Neural progenitor cell (in vitro differentiated cells): ENCODE measurements around the gene B3GNT2. TPM values are rescaled to one million over a fixed set of nuclear protein-coding genes. Genes with fewer than 3 reads are reported as not detected.

ENCODE experiments used
- DNase-seq: peaks from one replicate; pipeline ENCODE4 v3.0.0-alpha.2; 2016; ENCODE audit warnings: low spot score
- H2AFZ ChIP-seq: fragments of 200-600 bp; sonication (generic); replicated peaks from 2 replicates; pipeline ENCODE4 v1.6.1; 2016; ENCODE audit warnings: antibody characterized with exemption
- H3F3A ChIP-seq: fragments of 200-600 bp; sonication (generic); 2 replicates; pipeline ENCODE4 v1.6.1; 2016; ENCODE audit warnings: antibody characterized with exemption, low read depth
- H3K27ac ChIP-seq: fragments of 200-600 bp; sonication (generic); 2 replicates; pipeline ENCODE4 v1.5.1; 2016; ENCODE audit warnings: mild to moderate bottlenecking
- H3K27me3 ChIP-seq: fragments of 200-600 bp; sonication (generic); 2 replicates; pipeline ENCODE4 v1.6.1; 2016; ENCODE audit warnings: mild to moderate bottlenecking, moderate library complexity
- H3K36me3 ChIP-seq: fragments of 200-600 bp; sonication (generic); 2 replicates; pipeline ENCODE4 v1.5.1; 2016
- H3K4me1 ChIP-seq: fragments of 200-600 bp; sonication (generic); 2 replicates; pipeline ENCODE4 v1.6.1; 2016; ENCODE audit warnings: mixed run types
- H3K4me2 ChIP-seq: fragments of 200-600 bp; sonication (generic); 2 replicates; pipeline ENCODE4 v1.6.1; 2016
- H3K4me3 ChIP-seq: fragments of 200-600 bp; sonication (generic); 2 replicates; pipeline ENCODE4 v1.5.1; 2016
- H3K79me2 ChIP-seq: fragments of 200-600 bp; sonication (generic); 2 replicates; pipeline ENCODE4 v1.6.1; 2016; ENCODE audit warnings: low read depth
- H3K9ac ChIP-seq: fragments of 200-600 bp; sonication (generic); 2 replicates; pipeline ENCODE4 v1.6.1; 2016
- H3K9me3 ChIP-seq: fragments of 200-600 bp; sonication (generic); 2 replicates; pipeline ENCODE4 v1.5.1; 2016; ENCODE audit warnings: low read depth
- H4K20me1 ChIP-seq: fragments of 200-600 bp; sonication (generic); 2 replicates; pipeline ENCODE4 v1.6.1; 2016; ENCODE audit warnings: low read depth
- H3K27ac Mint-ChIP-seq: 3 replicates; pipeline ENCODE4 v1.8.0; 2021; ENCODE audit warnings: mixed read lengths
- H3K27me3 Mint-ChIP-seq: 2 replicates; pipeline ENCODE4 v1.8.0; 2022; ENCODE audit warnings: low read depth, mild to moderate bottlenecking, inconsistent platforms, moderate library complexity, mixed read lengths; ENCODE audit not compliant: insufficient read depth
- H3K36me3 Mint-ChIP-seq: 3 replicates; pipeline ENCODE4 v1.8.0; 2021; ENCODE audit warnings: mixed read lengths
- H3K4me1 Mint-ChIP-seq: 3 replicates; pipeline ENCODE4 v1.8.0; 2021; ENCODE audit warnings: mixed read lengths
- H3K4me3 Mint-ChIP-seq: 3 replicates; pipeline ENCODE4 v1.8.0; 2021; ENCODE audit warnings: mild to moderate bottlenecking, moderate library complexity, mixed read lengths
- H3K9me3 Mint-ChIP-seq: 3 replicates; pipeline ENCODE4 v1.8.0; 2020; ENCODE audit warnings: mixed read lengths
- CTCF ChIP-seq: fragments of 200-600 bp; sonication (generic); IDR thresholded peaks from 2 replicates; pipeline ENCODE4 v1.5.1; 2017; ENCODE audit warnings: antibody characterized with exemption, mild to moderate bottlenecking
- EZH2 ChIP-seq: fragments of 200-600 bp; sonication (generic); IDR thresholded peaks from 2 replicates; pipeline ENCODE4 v1.6.1; 2017; ENCODE audit warnings: antibody characterized with exemption, mild to moderate bottlenecking, moderate library complexity
- EZH2phosphoT487 ChIP-seq: fragments of 200-600 bp; sonication (generic); IDR thresholded peaks from 2 replicates; pipeline ENCODE4 v1.6.1; 2017; ENCODE audit warnings: antibody characterized with exemption
- total RNA-seq: library from RNA; depleted of rRNA; stranded (reverse); fragments of >200 nt; gene quantifications from 2 replicates; pipeline ENCODE4 v1.2.3, GENCODE V29; 2015; ENCODE audit warnings: low replicate concordance

The B3GNT2 gene
- total RNA-seq, 1 donor from 2014 or later, result 73.2 TPM

GRCh38 chr2:62207491-62207890 lies 11.6 kb downstream of the B3GNT2 start:
- DNase-seq, result peak; percentile 48
- H3K4me1 ChIP-seq, result peaks cover 43% of the 10 kb centered on the region
- H3K79me2 ChIP-seq, result peaks cover 100% of the 10 kb centered on the region
- H3K27me3 Mint-ChIP-seq, result no peaks in the 10 kb centered on the region
- no peak overlapping the region for H3K4me3 Mint-ChIP-seq
- no peak overlapping the region for H3K4me3 ChIP-seq
- TF ChIP-seq EZH2phosphoT487 (no peak), CTCF (no peak), EZH2 (no peak)
- no peak overlapping the region for H3K27ac ChIP-seq
- H3K9me3 ChIP-seq, result no peaks in the 10 kb centered on the region
- H3K27ac Mint-ChIP-seq, result no peak overlapping the region
- H3K36me3 ChIP-seq, result peaks cover 4% of the 10 kb centered on the region
- H3K4me1 Mint-ChIP-seq, result peaks cover 10% of the 10 kb centered on the region
- peaks cover 34% of the 10 kb centered on the region for H3K36me3 Mint-ChIP-seq
- no peaks in the 10 kb centered on the region for H3K27me3 ChIP-seq
- no peak overlapping the region for H3K9ac ChIP-seq
- H3F3A ChIP-seq, result peaks cover 14% of the 10 kb centered on the region
- H4K20me1 ChIP-seq, result peaks cover 91% of the 10 kb centered on the region
- peaks cover 33% of the 10 kb centered on the region for H3K9me3 Mint-ChIP-seq
- H3K4me2 ChIP-seq, result peak overlapping the region; percentile 17
- no peak overlapping the region for H2AFZ ChIP-seq

- peaks cover 37% of the 10 kb centered on the region for H3K4me1 ChIP-seq
- peaks cover 5% of the 10 kb centered on the region for H3K4me1 Mint-ChIP-seq
- H3K9me3 ChIP-seq, result no peaks in the 10 kb centered on the region
- TF ChIP-seq CTCF (no peak), EZH2 (no peak), EZH2phosphoT487 (no peak)
- no peak overlapping the region for H3K4me3 ChIP-seq
- peaks cover 37% of the 10 kb centered on the region for H3K9me3 Mint-ChIP-seq
- no peak for DNase-seq
- no peak overlapping the region for H3K27ac ChIP-seq
- H4K20me1 ChIP-seq, result peaks cover 91% of the 10 kb centered on the region
- peaks cover 35% of the 10 kb centered on the region for H3K36me3 Mint-ChIP-seq
- no peaks in the 10 kb centered on the region for H3K27me3 ChIP-seq
- no peak overlapping the region for H3K9ac ChIP-seq
- H3K4me2 ChIP-seq, result no peak overlapping the region
- H3K4me3 Mint-ChIP-seq, result no peak overlapping the region
- peaks cover 4% of the 10 kb centered on the region for H3K36me3 ChIP-seq
- H2AFZ ChIP-seq, result no peak overlapping the region
- no peak overlapping the region for H3K27ac Mint-ChIP-seq
- H3K79me2 ChIP-seq, result peaks cover 100% of the 10 kb centered on the region
- H3K27me3 Mint-ChIP-seq, result no peaks in the 10 kb centered on the region
- H3F3A ChIP-seq, result peaks cover 14% of the 10 kb centered on the region
Measured at GRCh38 chr2:62208074-62208757, 12.3 kb downstream of the B3GNT2 start.

- no peaks in the 10 kb centered on the region for H3K9me3 ChIP-seq
- H4K20me1 ChIP-seq, result peaks cover 91% of the 10 kb centered on the region
- H3K79me2 ChIP-seq, result peaks cover 100% of the 10 kb centered on the region
- peaks cover 4% of the 10 kb centered on the region for H3K36me3 ChIP-seq
- Mint-ChIP-seq H3K9me3 (peaks cover 37% of the 10 kb centered on the region), H3K27ac (no peak overlapping the region), H3K36me3 (peaks cover 38% of the 10 kb centered on the region), H3K4me3 (no peak overlapping the region), H3K27me3 (no peaks in the 10 kb centered on the region), H3K4me1 (peaks cover 2% of the 10 kb centered on the region)
- H3F3A ChIP-seq, result peaks cover 11% of the 10 kb centered on the region
- H3K4me1 ChIP-seq, result peaks cover 37% of the 10 kb centered on the region
- no peak for DNase-seq
- no peak overlapping the region for H3K4me2 ChIP-seq
- TF ChIP-seq CTCF, result no peak
- no peak overlapping the region for H3K4me3 ChIP-seq
- H3K27ac ChIP-seq, result no peak overlapping the region
- no peaks in the 10 kb centered on the region for H3K27me3 ChIP-seq
- H3K9ac ChIP-seq, result no peak overlapping the region
- H2AFZ ChIP-seq, result no peak overlapping the region
Measured at GRCh38 chr2:62208758-62209114, 12.8 kb downstream of the B3GNT2 start.
